ENCODE results near the gene NBPF26. TPM values are rescaled to one million over a fixed set of nuclear protein-coding genes. Genes with fewer than 3 reads are reported as not detected.
A peak's percentile ranks its signal among the peaks of the same experiment; 100 is the strongest.
"Not testable (repeated sequence)": the region's sequence is repeated elsewhere in the genome, so short reads cannot be mapped to it uniquely, and the experiment has no call there.

NBPF26 gene
- 10 to 100 TPM; 10.3 to 23.7 TPM for total RNA-seq

DNA sequence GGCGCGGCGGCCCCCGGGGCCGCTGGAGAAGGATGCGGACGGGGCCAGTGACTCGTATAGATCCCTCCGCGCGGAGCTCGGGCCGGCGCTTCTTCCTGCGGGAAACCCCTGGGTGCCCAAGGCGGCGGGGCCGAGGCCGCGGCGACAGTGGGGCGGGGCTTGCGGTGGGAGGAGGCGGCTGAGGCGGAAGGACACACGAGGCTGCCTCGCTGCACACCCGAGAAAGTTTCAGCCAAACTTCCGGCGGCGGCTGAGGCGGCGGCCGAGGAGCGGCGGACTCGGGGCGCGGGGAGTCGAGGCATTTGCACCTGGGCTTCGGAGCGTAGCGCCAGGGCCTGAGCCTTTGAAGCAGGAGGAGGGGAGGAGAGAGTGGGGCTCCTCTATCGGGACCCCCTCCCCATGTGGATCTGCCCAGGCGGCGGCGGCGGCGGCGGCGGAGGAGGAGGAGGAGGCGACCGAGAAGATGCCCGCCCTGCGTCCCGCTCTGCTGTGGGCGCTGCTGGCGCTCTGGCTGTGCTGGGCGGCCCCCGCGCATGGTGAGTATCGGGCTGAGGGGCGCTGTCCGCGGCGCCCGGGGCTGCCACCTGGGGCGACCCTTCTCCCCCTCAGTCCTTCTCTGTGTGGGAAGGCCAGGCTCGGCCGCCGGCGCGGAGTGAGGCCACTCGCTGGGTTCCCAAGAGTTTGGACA lies at the start of gene NBPF26:
Gene NBPF26, plus strand, starts transcription at position 231 of the 688 bp plus-strand sequence.
- peak within 1 kb of the TSS in 1 of 2 donors; percentile 73 for H3K27ac ChIP-seq
- H3K27me3 ChIP-seq (replicated peaks; ENCODE audit: insufficient read depth); H3K9me3 ChIP-seq; H3K36me3 ChIP-seq; H3K4me1 ChIP-seq (replicated peaks); intact Hi-C loops (cut with DNase I): not testable (repeated sequence)
- peak within 1 kb of the TSS in 1 of 2 donors; percentile 52 for H3K4me3 ChIP-seq
- TF ChIP-seq POLR2A (IDR thresholded peaks at IDR 0.05), result peak; percentile 55
- TF ChIP-seq POLR2AphosphoS5 (IDR thresholded peaks at IDR 0.05), result peak; percentile 32
- 0% methylated on average over 3 of the region's 74 CpGs for WGBS
- DNase-seq (ENCODE audit: low spot score), result peak; percentile 55

DNA sequence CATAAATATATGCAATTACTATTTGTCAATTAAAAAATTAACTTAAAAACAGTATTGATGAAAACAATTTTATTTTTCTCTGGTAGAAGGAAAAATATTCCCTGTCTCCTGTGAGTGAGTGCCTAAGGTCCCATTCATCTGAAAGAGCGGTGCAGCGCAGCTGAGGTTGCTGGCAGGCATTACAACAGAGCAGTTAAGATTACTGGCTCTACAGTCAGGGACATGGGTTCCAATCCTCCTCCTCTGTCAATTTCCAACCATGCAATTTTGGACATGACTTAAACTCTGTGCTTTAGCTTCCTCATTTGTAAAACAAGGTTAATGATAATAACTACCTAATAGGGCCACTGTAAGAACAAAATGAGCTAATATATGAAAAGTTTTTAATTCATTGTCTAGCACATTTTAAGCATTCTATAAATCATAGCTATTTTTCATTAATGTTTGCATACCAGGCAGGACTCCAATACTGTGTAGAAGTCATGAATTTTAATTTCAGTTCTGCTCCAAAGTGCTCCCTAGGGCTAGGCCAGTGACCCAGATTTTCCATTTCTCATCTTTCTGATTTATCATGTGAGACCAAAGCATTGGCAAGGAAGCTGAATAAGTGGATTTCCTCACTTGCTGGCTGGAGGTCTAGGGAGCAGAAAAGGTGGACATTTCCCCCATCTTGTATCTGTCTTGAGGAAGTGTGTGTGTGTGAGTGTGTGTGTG lies 43.5 kb upstream of the NBPF26 start:
- intact Hi-C loops (cut with DNase I), result not testable (repeated sequence)
- WGBS, result no CpG with 5 or more reads among the region's 2 CpGs

DNA sequence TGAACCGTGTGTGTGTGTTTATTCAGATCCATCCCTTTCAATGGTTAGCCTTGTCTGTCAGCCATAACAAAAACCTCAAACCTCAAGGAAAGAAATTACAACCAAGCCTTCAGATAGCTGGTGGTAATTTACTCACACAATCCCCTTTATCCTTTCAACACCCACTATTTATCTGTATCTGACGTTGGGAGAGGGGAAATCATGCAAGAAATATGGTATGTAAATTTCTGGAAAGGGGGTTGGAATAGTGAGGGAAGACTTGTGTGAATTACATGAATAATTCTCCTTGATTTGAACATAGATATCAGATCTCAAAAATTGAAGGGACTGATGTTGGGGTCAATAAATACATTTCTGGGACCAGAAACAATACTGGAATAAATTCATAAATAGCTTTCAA lies 42.8 kb upstream of the NBPF26 start:
- WGBS, result 27% methylated on average over 1 of the region's 2 CpGs
- H3K9me3 ChIP-seq; H3K27ac ChIP-seq; H3K27me3 ChIP-seq (replicated peaks; ENCODE audit: insufficient read depth); DNase-seq (ENCODE audit: low spot score); intact Hi-C loops (cut with DNase I); H3K4me3 ChIP-seq; H3K4me1 ChIP-seq (replicated peaks); H3K36me3 ChIP-seq: not testable (repeated sequence)

More for the DNA sequence above, 43.5 kb upstream of the NBPF26 start:
- not testable (repeated sequence) for H3K36me3 ChIP-seq; H3K27ac ChIP-seq; H3K4me3 ChIP-seq; H3K4me1 ChIP-seq (replicated peaks); H3K9me3 ChIP-seq; H3K27me3 ChIP-seq (replicated peaks; ENCODE audit: insufficient read depth); DNase-seq (ENCODE audit: low spot score)

DNA sequence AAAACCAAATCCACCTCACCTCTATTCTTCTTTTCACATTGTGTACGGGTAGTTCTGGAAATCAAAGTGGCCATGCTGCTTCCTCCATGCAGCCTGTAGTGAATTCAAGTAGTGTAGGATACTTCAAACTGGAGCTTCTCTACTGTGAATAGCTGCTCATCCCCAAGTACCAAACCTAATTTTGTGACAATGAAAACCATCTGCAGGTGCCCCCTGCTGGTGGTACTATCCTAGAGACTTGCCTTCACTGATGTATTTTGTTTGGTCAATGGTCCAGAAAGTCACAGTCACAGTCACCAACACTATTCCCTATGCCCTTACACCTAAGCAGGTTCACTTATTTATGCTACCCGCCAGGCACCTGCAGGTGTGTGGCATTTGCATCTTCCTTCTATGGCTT lies 39.3 kb upstream of the NBPF26 start:
- not testable (repeated sequence) for H3K4me3 ChIP-seq
- WGBS, result no CpG with 5 or more reads among the region's 2 CpGs

DNA sequence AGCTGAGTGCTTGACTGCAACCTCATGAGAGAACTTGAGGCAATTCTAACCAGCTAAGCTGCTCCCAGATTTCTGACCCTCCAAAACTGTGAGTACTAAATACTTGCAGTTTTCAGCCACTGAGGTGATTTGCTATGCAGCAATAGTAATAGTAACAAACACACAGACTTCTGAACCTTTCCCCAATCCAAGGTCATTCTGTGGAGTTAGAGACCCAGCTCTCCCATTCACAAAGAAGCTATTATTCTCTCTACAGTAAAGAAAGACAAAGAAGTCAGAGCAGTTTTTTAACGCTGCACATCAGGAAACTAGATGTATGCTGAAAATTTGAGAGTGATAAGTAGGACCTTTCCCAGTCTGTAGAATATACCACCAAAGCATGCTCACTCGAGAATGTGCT lies 38.1 kb upstream of the NBPF26 start:
- H3K4me1 ChIP-seq (replicated peaks); DNase-seq (ENCODE audit: low spot score); H3K27ac ChIP-seq; H3K4me3 ChIP-seq; H3K27me3 ChIP-seq (replicated peaks; ENCODE audit: insufficient read depth); H3K36me3 ChIP-seq; intact Hi-C loops (cut with DNase I); H3K9me3 ChIP-seq: not testable (repeated sequence)
- no CpG with 5 or more reads among the region's 2 CpGs for WGBS

More for the DNA sequence above, 39.3 kb upstream of the NBPF26 start:
- DNase-seq (ENCODE audit: low spot score); H3K9me3 ChIP-seq; H3K4me1 ChIP-seq (replicated peaks); intact Hi-C loops (cut with DNase I); H3K27ac ChIP-seq; H3K36me3 ChIP-seq; H3K27me3 ChIP-seq (replicated peaks; ENCODE audit: insufficient read depth): not testable (repeated sequence)

DNA sequence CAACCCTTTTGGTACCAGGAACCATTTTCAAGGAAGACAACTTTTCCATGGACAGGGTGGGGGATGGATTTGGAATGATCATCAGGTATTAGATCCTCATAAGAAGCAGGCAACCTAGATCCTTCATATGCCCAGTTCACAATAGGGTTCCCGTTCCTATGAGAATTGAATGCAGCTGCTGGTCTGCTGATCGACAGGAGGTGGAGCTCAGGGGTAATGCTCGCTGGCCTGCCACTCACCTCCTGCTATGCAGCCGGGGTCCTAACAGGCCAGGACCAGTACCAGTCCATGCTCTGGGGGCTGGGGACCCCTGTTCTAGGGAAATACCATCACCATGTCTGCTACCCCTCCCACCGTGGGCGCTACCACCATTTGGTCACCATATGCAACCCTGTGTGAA lies 36.5 kb upstream of the NBPF26 start:
- intact Hi-C loops (cut with DNase I); H3K27me3 ChIP-seq (replicated peaks; ENCODE audit: insufficient read depth); H3K9me3 ChIP-seq; DNase-seq (ENCODE audit: low spot score); H3K4me1 ChIP-seq (replicated peaks); H3K4me3 ChIP-seq; H3K36me3 ChIP-seq; H3K27ac ChIP-seq: not testable (repeated sequence)
- no CpG with 5 or more reads among the region's 6 CpGs for WGBS

DNA sequence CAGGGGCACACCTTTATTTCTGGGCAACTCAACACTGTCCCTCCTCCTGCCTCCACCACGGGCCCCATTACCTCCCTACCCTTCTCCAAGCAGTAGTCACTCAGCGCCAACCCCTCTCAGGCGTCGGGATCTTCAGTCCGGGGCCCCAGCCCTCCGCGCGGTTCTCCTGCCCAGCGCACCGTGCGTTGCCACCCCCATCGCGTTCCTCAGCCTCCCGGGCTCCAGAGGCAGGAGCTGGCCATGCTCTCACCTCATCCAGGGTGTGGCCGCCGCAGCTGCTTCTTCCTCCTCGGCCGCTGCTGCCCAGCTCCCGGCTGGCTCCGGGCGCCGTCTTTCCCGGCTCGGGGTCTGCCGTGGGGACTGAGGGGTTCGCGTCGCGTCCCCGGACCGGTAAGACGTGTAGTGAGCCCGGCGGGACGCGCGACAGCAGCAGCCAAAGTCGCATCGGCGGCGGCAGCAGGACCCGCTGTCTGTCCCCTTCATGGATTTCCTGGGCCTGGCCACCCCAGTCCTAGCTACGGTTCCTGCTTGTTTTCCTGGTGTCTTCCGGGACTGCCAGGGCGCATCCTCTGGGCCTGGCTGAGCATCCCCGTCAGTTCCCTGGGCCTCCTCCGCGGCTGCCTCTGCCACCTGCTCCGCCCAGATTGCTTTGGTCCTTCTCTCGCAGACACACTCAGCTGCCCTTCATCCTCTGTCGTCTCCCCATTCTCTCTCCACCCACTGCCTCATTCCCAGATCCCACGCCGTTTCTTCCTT lies 22.8 kb upstream of the NBPF26 start:
- H3K27me3 ChIP-seq (replicated peaks; ENCODE audit: insufficient read depth); H3K36me3 ChIP-seq; intact Hi-C loops (cut with DNase I); DNase-seq (ENCODE audit: low spot score); H3K4me1 ChIP-seq (replicated peaks); H3K4me3 ChIP-seq; H3K9me3 ChIP-seq; H3K27ac ChIP-seq: not testable (repeated sequence)
- WGBS, result 7% methylated on average over 10 of the region's 53 CpGs

DNA sequence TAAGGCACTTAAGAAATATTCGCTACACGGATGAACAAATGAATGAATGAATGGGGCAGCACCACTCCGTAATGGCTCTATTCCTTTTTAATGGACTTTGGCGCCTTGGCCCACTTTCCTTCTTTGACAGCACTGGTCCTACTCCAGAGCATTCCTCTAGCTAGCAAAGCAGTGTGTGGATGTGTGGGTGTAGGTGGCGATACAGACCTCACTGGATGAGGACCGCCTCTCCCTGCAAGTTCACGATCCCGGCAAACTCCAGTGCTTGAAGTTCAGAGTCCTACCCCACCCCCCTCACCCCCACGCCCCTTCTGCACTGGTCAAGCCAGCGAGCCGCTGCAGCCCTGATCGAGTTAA lies 409 bp upstream of the NBPF26 start:
- peak overlapping the region in 1 of 2 donors; percentile 52 for H3K4me3 ChIP-seq
- H3K9me3 ChIP-seq; intact Hi-C loops (cut with DNase I); H3K4me1 ChIP-seq (replicated peaks); H3K27ac ChIP-seq; H3K36me3 ChIP-seq; H3K27me3 ChIP-seq (replicated peaks; ENCODE audit: insufficient read depth); DNase-seq (ENCODE audit: low spot score): not testable (repeated sequence)
- WGBS, result no CpG with 5 or more reads among the region's 12 CpGs

DNA sequence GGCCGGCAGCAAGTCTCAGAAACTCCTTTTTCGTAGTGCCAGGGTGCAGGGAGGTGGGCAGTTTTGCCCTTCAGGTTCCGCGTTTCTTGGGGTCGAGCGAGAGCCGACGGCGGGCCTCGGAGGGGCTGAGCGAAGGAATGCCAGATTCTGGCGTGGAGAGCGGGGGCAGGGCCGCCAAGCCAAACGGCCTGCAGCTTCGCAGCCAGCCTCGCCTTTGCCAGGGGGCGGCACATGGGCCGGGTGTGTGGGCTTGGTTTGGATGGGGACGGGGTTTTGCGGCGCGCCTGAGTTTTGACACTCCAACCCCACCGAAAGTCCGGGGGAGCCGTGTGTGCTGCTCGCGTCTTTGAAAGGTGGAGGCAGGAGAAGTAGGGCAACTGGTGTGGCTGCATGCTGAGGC lies 762 bp downstream of the NBPF26 start:
- intact Hi-C loops (cut with DNase I); H3K4me1 ChIP-seq (replicated peaks); H3K36me3 ChIP-seq; H3K27me3 ChIP-seq (replicated peaks; ENCODE audit: insufficient read depth); H3K9me3 ChIP-seq: not testable (repeated sequence)
- DNase-seq (ENCODE audit: low spot score), result peak; percentile 3
- H3K4me3 ChIP-seq, result peak overlapping the region in 1 of 2 donors; percentile 52
- no CpG with 5 or more reads among the region's 28 CpGs for WGBS
- peak overlapping the region in 1 of 2 donors; percentile 73 for H3K27ac ChIP-seq

DNA sequence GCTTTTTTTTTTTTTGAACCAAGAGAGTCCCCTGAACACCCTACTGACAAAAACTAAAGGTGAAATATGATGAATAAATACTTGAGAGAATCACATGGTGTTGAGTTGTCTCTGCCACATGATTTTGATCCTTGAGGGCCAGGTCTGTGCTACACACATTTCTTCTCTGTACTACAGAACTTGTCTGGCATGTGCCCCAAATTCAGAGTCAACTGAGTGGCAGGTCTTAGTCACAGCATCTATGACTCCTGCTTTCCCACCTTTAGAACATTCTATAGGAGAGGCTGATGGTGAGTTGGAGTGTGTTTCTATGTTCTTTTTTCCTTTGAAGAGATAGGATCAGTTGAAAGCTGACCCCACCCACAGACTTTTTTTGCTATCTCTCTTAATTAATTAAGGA lies 5.1 kb downstream of the NBPF26 start:
- DNase-seq (ENCODE audit: low spot score); H3K27me3 ChIP-seq (replicated peaks; ENCODE audit: insufficient read depth); H3K9me3 ChIP-seq; H3K36me3 ChIP-seq; H3K27ac ChIP-seq; H3K4me3 ChIP-seq; intact Hi-C loops (cut with DNase I); H3K4me1 ChIP-seq (replicated peaks): not testable (repeated sequence)

DNA sequence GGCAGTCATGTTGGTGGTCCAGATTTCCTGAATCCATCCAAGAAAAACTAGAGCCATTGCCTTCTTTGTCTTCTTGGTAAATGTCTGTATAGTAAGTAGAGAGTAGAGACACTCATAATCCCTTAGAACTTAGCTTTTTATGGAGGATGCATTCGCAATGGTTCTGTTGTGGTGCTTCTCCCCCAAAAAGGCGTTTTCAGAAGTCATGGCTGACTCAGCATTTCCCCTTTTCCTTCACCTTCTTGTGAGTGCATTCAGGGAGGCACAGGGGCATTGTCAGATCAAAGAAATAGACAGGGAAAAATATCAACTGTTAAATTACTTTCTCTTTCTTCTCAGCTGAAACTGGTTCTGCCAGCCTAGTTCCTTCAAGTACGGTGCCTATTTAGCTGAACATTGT lies 45.3 kb downstream of the NBPF26 start:
- no CpG with 5 or more reads among the region's 3 CpGs for WGBS
- H3K4me3 ChIP-seq; DNase-seq (ENCODE audit: low spot score); H3K9me3 ChIP-seq; H3K36me3 ChIP-seq; intact Hi-C loops (cut with DNase I); H3K27ac ChIP-seq; H3K27me3 ChIP-seq (replicated peaks; ENCODE audit: insufficient read depth); H3K4me1 ChIP-seq (replicated peaks): not testable (repeated sequence)

DNA sequence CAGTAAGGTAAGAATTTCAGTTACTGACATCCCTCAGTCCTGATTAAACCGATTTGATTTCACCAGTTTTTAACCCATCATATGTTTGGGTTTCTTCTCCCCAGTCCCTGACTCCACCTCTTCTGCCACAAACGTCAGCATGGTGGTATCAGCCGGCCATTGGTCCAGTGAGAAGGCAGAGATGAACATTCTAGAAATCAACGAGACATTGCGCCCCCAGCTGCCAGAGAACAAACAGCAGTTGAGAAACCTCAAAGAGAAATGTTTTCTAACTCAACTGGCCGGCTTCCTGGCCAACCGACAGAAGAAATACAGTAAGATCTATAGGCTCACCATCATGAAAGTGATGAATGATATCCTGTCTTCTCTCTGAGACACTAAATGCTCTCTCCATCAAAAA lies 81.7 kb downstream of the NBPF26 start:
- H3K4me1 ChIP-seq (replicated peaks); H3K27ac ChIP-seq; H3K36me3 ChIP-seq; DNase-seq (ENCODE audit: low spot score); intact Hi-C loops (cut with DNase I); H3K27me3 ChIP-seq (replicated peaks; ENCODE audit: insufficient read depth); H3K4me3 ChIP-seq; H3K9me3 ChIP-seq: not testable (repeated sequence)
- WGBS, result 75% methylated on average over 7 of the region's 7 CpGs
